CD1c-positive myeloid dendritic cell (primary cell): ENCODE results near the gene CHPF.
A peak's percentile ranks its signal among the peaks of the same experiment; 100 is the strongest.

Experiments
- DNase-seq: peaks from one replicate; pipeline ENCODE4 v3.0.0-alpha.2; 2016; ENCODE audit errors: extremely low spot score

CHPF gene

DNA sequence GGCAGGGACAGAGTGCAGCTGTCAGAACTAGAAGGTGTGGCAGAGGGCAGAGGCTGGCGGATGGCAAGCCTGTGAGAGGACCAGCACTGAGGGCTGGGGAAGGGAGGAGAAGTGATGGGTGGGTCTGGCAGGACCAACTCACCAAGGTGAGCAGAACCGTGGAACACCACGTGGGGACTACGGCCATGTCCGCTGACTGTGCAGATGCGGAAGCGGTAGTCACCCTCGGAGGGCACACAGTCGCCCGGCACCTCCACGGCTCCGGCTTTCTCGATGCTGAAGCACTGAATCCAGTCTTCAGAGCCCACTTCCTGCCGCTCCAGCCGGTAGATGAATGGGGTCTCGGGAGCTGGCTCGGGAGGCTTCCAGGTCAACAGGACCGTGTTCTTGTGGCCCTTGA lies 23.5 kb upstream of the CHPF start:
- DNase-seq, result no peak

GRCh38 chr2:219566640-219567039 lies 23.0 kb upstream of the CHPF start:
- no peak for DNase-seq

GRCh38 chr2:219565130-219566080 lies 21.8 kb upstream of the CHPF start:
- DNase-seq, result no peak

DNA sequence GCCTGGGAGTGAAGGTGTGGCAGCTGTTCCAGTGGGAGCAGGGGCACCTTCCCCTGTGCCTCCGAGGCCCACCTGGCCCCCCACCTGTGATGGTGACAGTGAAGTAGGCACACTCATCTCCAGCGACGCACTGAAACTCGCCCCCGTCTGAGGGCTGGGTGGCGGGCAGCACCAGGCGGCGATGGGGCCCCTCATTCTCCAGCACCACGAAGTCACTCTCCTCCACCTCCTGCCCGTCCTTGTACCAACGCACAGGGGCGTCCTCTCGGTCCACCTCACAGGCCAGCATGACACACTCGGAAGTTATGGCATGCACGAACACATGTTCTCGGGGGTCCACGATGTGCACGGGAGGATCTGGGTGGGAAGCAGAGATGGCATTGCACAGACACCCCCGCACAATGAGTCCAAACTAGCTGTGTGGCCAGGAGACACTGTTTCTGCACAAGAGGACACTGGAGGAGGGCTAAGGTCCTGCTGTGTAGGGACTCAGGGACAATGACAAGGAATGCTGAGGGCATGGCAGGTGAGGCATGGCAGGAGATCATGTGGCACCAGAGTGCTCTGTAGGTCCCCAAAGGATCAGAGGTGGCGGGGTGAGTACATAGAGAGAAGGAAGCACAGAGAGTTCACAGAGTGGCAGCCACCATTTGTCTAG lies 19.8 kb upstream of the CHPF start:
- DNase-seq, result no peak

GRCh38 chr2:219562049-219563020 lies 18.7 kb upstream of the CHPF start:
- DNase-seq, result no peak

GRCh38 chr2:219561179-219562048 lies 17.8 kb upstream of the CHPF start:
- no peak for DNase-seq

GRCh38 chr2:219560893-219561178 lies 17.2 kb upstream of the CHPF start:
- no peak for DNase-seq

DNA sequence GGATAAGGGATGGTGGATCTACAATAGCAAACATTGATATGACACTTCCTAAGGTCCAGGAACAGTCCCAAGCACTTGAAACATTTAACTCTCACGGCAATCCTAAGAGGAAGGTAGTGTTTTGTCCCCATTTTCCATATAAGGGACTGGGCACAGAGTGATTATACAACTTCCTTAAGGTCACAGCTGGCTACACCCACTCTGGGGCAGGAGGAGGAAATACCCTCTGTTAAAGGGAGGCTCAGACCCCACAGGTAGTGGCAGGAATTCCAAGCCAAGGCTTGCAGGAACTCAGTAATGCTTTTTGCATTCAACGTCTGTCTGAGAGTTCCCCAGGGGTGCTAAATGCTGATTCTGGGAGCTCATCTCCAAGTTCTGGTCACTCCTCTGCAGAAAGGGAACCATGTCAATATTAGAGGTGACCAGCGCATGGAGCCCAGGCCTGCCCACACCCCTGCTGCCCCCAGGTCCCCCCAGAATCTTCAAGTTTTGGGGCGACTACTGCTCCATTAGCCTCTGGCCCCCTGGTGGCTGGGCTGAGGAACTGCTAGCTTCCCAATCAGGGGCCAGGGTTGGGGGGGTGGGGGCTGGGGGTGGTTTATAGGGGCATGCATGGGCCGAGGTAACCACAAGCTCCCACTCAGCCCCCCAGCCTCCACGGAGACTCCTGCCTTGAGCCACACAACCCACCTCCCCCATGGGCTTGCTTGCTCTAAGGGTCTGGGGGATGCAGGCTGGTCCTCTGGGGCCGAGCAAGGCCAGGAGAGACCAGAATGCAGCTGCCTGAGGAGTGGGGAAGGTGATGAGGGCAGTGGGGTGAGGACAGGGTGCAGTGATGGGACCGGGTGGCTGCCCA lies 16.7 kb upstream of the CHPF start:
- peak; percentile 20 for DNase-seq

DNA sequence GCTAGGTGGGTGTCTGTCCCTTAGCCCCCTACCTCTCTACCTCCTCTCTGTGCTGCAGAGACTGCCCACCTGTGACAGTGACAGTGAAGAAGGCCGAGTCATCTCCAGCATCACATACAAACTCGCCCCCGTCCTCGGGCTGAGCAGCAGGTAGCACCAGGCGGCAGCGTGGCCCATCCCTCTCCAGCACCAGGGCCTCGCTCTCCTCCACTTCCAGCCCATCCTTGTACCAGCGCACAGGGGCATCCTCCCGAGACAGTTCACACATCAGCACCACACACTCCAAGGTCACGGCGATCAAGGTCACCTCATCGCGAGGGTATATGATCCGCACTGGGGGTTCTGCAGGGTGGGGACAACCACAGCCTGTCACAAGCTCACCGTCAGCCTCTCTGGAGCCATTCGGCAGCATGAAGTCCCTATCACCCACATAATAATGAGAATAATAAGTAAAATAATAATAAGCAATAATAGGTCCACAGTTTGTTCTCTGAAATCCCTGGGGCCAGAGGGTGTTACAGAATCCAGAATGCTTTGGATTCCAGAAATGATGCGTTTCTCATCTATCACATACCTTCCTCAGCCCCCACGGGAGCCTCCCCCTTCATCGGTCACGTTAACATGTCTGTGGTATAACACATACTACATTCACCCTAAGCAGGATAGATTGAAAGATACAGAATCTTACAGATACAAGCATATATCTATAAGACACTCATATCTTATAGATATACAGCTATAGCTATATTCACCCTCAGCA lies 15.7 kb upstream of the CHPF start:
- no peak for DNase-seq

DNA sequence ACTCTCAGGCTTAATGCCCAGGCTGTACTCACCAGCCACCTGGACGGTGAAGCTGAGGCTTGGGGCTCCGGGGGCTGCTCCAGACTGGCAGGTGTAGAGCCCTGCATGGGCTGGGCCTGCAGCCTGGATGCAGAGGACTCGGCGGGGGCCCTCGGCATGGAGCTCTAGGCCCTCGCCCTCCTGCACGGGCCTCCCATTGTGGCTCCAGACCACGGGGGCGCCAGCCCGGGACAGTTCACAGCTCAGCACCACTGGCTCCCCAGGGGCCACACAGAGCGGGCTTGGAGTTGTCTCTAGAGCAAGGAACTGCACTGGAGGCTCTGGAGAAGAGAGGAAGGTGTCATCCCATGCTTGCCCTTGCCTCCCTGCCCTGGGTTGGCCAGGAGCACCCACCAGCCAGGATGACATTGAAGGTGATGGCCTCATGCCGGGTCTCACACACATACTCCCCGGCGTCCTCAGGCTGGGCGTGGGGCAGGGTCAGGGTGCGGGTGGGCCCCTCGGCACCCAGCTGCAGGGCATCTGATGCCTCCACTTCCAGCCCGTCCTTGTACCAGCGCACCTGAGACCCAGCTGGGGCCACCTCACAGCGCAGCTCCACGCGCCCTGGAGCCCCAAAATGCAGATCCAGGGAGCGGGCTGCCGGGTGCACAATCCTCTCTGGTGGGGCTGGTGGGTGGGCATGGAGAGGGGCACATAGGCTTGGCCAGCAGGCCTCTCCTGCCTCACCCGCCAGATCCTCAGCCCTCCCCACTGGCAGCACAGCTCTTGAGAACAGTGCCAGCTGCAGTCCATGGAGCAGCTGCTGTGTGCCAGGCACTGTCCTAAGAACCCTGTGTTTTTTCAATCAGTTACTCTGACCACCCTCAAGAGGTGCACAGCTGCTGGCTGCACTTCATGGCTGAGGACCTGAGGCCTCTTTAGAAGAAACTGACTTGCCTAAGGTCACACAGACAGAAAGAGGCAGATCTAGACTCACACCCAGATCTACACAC lies 14.5 kb upstream of the CHPF start:
- no peak for DNase-seq

DNA sequence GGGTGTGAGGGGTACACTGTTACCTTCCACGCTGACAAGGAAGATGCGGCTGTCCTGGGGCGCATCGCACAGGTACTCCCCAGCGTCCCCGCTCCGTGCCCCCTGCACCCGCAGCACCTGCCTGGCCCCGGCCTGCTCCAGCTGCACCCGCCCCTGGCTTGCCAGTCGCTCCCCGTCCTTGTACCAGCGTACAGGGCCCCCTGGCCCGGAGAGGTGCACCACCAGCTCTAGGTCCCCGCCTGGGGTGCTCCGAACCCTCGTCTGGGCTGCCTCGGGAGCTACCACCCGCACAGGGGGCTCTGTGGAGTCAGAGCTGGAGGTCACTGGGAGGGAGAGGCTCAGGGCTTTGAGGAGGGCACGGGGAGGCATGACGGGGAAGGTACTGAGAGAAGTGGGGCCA lies 13.7 kb upstream of the CHPF start:
- DNase-seq, result no peak

DNA sequence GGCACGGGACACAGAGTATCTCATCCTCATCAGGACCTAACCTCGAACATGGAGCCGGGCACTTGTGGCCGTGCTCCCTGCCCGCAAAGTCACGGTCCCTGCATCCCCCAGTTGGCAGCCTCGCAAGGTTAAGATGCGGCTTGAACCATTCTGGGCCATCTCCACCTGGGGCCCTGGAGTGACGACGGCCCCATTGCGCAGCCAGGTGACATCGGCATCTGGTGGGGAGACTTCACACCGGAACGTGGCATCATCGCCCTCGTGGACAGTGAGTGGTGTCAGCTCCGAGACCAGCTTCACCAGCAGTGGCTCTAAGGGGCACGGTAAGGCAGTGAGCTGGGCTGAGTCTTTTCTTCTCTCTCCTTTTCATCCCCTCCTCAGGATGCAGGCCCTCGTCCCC lies 12.8 kb upstream of the CHPF start:
- DNase-seq, result no peak

- no peak for DNase-seq
Observed at GRCh38 chr2:219555956-219556355, 12.3 kb upstream of the CHPF start.

DNA sequence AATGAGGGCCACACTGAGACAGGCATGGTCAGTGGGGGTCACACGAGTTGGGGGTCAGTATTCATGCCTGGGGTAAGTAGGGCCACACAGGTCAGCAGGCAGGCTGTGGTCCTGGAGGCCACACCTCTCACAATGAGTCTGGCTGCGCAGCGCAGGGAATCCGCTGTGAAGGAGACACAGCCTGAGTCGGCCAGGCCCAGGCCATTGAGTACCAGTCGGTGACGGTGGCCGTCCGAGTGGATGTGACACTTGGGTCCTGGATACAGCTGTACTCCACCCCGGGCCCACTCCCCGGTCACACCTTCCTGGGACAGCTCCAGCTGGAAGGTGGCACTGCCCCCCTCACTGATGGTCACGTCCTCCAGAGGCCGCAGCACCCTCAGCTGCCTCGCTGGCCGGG lies 10.7 kb upstream of the CHPF start:
- DNase-seq, result no peak

- no peak for DNase-seq
Observed at GRCh38 chr2:219553463-219553963, 9.9 kb upstream of the CHPF start.

- no peak for DNase-seq
Observed at GRCh38 chr2:219553168-219553417, 9.5 kb upstream of the CHPF start.

DNA sequence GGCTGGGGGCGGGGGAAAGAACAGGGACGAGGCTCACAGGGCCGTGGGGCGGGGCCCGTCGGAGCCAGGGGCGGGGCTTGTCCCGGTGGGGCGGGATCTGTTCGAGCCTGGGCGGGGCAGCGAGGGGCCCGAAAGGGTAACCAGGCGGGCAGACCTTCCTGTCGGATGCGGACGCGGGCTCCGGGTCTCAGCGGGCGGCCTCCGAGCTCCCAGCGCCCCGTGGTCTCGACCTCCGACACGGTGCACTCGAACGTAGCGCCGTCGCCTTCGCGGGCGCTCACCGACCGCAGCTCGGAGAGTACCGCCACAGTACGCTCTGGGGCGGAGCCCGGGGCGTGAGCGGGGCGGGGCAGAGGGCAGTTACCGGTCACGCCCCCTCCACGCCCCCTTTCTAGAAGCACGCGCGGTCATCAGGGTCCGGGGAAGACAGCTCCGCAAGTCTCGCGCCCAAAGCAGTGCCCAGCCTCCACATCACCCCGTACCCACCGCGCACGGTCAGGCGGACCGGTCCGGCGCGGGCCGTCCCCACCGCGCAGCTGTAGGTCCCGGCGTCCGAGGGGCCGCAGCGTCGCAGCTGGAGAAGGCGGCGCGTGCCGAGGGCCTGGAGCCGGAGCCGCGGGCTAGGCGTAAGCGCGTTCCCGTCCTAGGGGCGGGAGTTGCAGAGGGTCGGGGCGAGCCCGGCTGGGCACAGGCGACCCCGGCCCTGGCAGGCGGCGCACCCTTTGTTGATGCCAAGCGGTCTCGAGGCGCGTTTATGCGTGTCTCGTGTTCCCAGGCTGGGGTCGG lies 9.0 kb upstream of the CHPF start:
- DNase-seq, result peak; percentile 83
